ENCODE measurements around the gene LSM14B.

GRCh38 chr20:62172666-62173065 lies 50.4 kb downstream of the LSM14B start:
- TF ChIP-seq, protein P1, sequence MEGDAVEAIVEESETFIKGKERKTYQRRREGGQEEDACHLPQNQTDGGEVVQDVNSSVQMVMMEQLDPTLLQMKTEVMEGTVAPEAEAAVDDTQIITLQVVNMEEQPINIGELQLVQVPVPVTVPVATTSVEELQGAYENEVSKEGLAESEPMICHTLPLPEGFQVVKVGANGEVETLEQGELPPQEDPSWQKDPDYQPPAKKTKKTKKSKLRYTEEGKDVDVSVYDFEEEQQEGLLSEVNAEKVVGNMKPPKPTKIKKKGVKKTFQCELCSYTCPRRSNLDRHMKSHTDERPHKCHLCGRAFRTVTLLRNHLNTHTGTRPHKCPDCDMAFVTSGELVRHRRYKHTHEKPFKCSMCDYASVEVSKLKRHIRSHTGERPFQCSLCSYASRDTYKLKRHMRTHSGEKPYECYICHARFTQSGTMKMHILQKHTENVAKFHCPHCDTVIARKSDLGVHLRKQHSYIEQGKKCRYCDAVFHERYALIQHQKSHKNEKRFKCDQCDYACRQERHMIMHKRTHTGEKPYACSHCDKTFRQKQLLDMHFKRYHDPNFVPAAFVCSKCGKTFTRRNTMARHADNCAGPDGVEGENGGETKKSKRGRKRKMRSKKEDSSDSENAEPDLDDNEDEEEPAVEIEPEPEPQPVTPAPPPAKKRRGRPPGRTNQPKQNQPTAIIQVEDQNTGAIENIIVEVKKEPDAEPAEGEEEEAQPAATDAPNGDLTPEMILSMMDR (IDR thresholded peaks at IDR 0.05), result no peak
- TF ChIP-seq POLR2A (IDR thresholded peaks at IDR 0.05) (no peak), POLR2AphosphoS5 (IDR thresholded peaks at IDR 0.05) (no peak), EP300 (IDR thresholded peaks at IDR 0.05) (no peak)
